HG03060 (cell line): ENCODE measurements around the gene CPNE7.

Experiments
- ATAC-seq: cut with Tn5 transposase; IDR thresholded peaks from one replicate; pipeline ENCODE4 v1.9.1; 2021; ENCODE audit warnings: low read depth, moderate number of reproducible peaks; ENCODE audit not compliant: unreplicated experiment

CPNE7 gene

GRCh38 chr16:89575247-89576152 lies at the start of gene CPNE7:
CPNE7 (plus strand) TSS chr16:89575758; CDS start chr16:89575898, 140 bp downstream.
- ATAC-seq: no peak

GRCh38 chr16:89529097-89529496 lies 46.5 kb upstream of the CPNE7 start:
- no peak for ATAC-seq

GRCh38 chr16:89530401-89531381 lies 44.9 kb upstream of the CPNE7 start:
- no peak for ATAC-seq

GRCh38 chr16:89531821-89532526 lies 43.6 kb upstream of the CPNE7 start:
- ATAC-seq: no peak

GRCh38 chr16:89534252-89534756 lies 41.3 kb upstream of the CPNE7 start:
- no peak for ATAC-seq

GRCh38 chr16:89536371-89536770 lies 39.2 kb upstream of the CPNE7 start:
- ATAC-seq: no peak

GRCh38 chr16:89536886-89537548 lies 38.5 kb upstream of the CPNE7 start:
- ATAC-seq: no peak

GRCh38 chr16:89537549-89537925 lies 38.0 kb upstream of the CPNE7 start:
- ATAC-seq: no peak

- no peak for ATAC-seq
Measured at GRCh38 chr16:89538286-89538685, 37.3 kb upstream of the CPNE7 start.

GRCh38 chr16:89540557-89540956 lies 35.0 kb upstream of the CPNE7 start:
- no peak for ATAC-seq

GRCh38 chr16:89541792-89542191 lies 33.8 kb upstream of the CPNE7 start:
- ATAC-seq: no peak

- no peak for ATAC-seq
Measured at GRCh38 chr16:89544113-89544512, 31.4 kb upstream of the CPNE7 start.

- ATAC-seq: no peak
Measured at GRCh38 chr16:89544713-89545043, 30.9 kb upstream of the CPNE7 start.

GRCh38 chr16:89545044-89545830 lies 30.3 kb upstream of the CPNE7 start:
- no peak for ATAC-seq

GRCh38 chr16:89545831-89546574 lies 29.6 kb upstream of the CPNE7 start:
- ATAC-seq: no peak

- ATAC-seq: no peak
Measured at GRCh38 chr16:89546781-89547180, 28.8 kb upstream of the CPNE7 start.

GRCh38 chr16:89547291-89547690 lies 28.3 kb upstream of the CPNE7 start:
- no peak for ATAC-seq

- no peak for ATAC-seq
Measured at GRCh38 chr16:89547860-89548259, 27.7 kb upstream of the CPNE7 start.
